Measurements from ENCODE around the gene WFDC5.

The WFDC5 gene

GRCh38 chr20:45087097-45087790 is 27.7 kb downstream of the WFDC5 start:
- Mint-ChIP-seq H3K36me3 (ENCODE audit: low read depth) (peaks cover 64% of the 10 kb centered on the region), H3K27me3 (no peaks in the 10 kb centered on the region), H3K4me1 (ENCODE audit: low read depth) (no peaks in the 10 kb centered on the region), H3K9me3 (no peaks in the 10 kb centered on the region), H3K4me3 (no peak overlapping the region), H3K27ac (no peak overlapping the region)

- Mint-ChIP-seq H3K27me3 (no peaks in the 10 kb centered on the region), H3K4me1 (ENCODE audit: low read depth) (no peaks in the 10 kb centered on the region), H3K9me3 (peaks cover 5% of the 10 kb centered on the region), H3K27ac (peak overlapping the region; percentile 42), H3K4me3 (no peak overlapping the region), H3K36me3 (ENCODE audit: low read depth) (peaks cover 74% of the 10 kb centered on the region)
These were observed 29.1 kb downstream of the WFDC5 start for GRCh38 chr20:45085867-45086266.

GRCh38 chr20:45085289-45085688 is 29.7 kb downstream of the WFDC5 start:
- Mint-ChIP-seq H3K27ac (peak overlapping the region; percentile 42), H3K36me3 (ENCODE audit: low read depth) (peaks cover 75% of the 10 kb centered on the region), H3K27me3 (no peaks in the 10 kb centered on the region), H3K4me1 (ENCODE audit: low read depth) (no peaks in the 10 kb centered on the region), H3K4me3 (no peak overlapping the region), H3K9me3 (peaks cover 7% of the 10 kb centered on the region)

GRCh38 chr20:45083127-45083526 is 31.8 kb downstream of the WFDC5 start:
- Mint-ChIP-seq H3K36me3 (ENCODE audit: low read depth) (peaks cover 93% of the 10 kb centered on the region), H3K4me1 (ENCODE audit: low read depth) (no peaks in the 10 kb centered on the region)

GRCh38 chr20:45082468-45082867 is 32.5 kb downstream of the WFDC5 start:
- Mint-ChIP-seq H3K27ac (no peak overlapping the region), H3K9me3 (peaks cover 12% of the 10 kb centered on the region), H3K4me3 (no peak overlapping the region), H3K27me3 (no peaks in the 10 kb centered on the region), H3K4me1 (ENCODE audit: low read depth) (no peaks in the 10 kb centered on the region), H3K36me3 (ENCODE audit: low read depth) (peaks cover 90% of the 10 kb centered on the region)

More at GRCh38 chr20:45083127-45083526, 31.8 kb downstream of the WFDC5 start:
- Mint-ChIP-seq H3K27me3 (no peaks in the 10 kb centered on the region), H3K27ac (no peak overlapping the region), H3K4me3 (no peak overlapping the region), H3K9me3 (peaks cover 12% of the 10 kb centered on the region)

GRCh38 chr20:45080867-45081624 is 33.9 kb downstream of the WFDC5 start:
- no peak overlapping the region for H3K27ac Mint-ChIP-seq
- no peak overlapping the region for H3K4me3 Mint-ChIP-seq
- H3K4me1 Mint-ChIP-seq (ENCODE audit: low read depth): no peaks in the 10 kb centered on the region
- no peaks in the 10 kb centered on the region for H3K27me3 Mint-ChIP-seq
- peaks cover 92% of the 10 kb centered on the region for H3K36me3 Mint-ChIP-seq (ENCODE audit: low read depth)
- peaks cover 12% of the 10 kb centered on the region for H3K9me3 Mint-ChIP-seq

- H3K36me3 Mint-ChIP-seq (ENCODE audit: low read depth): peaks cover 90% of the 10 kb centered on the region
- peaks cover 12% of the 10 kb centered on the region for H3K4me1 Mint-ChIP-seq (ENCODE audit: low read depth)
- peaks cover 12% of the 10 kb centered on the region for H3K9me3 Mint-ChIP-seq
- H3K4me3 Mint-ChIP-seq: no peak overlapping the region
- no peak overlapping the region for H3K27ac Mint-ChIP-seq
- no peaks in the 10 kb centered on the region for H3K27me3 Mint-ChIP-seq
These were observed 37.4 kb downstream of the WFDC5 start for GRCh38 chr20:45077559-45077958.

- Mint-ChIP-seq H3K27me3 (no peaks in the 10 kb centered on the region), H3K4me1 (ENCODE audit: low read depth) (peaks cover 49% of the 10 kb centered on the region), H3K9me3 (no peaks in the 10 kb centered on the region), H3K4me3 (no peak overlapping the region), H3K27ac (peak overlapping the region; percentile 53), H3K36me3 (ENCODE audit: low read depth) (peaks cover 77% of the 10 kb centered on the region)
These were observed 41.8 kb downstream of the WFDC5 start for GRCh38 chr20:45073221-45073620.

GRCh38 chr20:45072066-45072465 is 42.9 kb downstream of the WFDC5 start:
- Mint-ChIP-seq H3K4me1 (ENCODE audit: low read depth) (peaks cover 60% of the 10 kb centered on the region), H3K36me3 (ENCODE audit: low read depth) (peaks cover 81% of the 10 kb centered on the region), H3K27ac (peak overlapping the region; percentile 61), H3K27me3 (no peaks in the 10 kb centered on the region), H3K4me3 (no peak overlapping the region), H3K9me3 (no peaks in the 10 kb centered on the region)

GRCh38 chr20:45070932-45071632 is 43.9 kb downstream of the WFDC5 start:
- Mint-ChIP-seq H3K4me3 (no peak overlapping the region), H3K27me3 (no peaks in the 10 kb centered on the region), H3K27ac (peak overlapping the region; percentile 70), H3K4me1 (ENCODE audit: low read depth) (peaks cover 68% of the 10 kb centered on the region), H3K36me3 (ENCODE audit: low read depth) (peaks cover 81% of the 10 kb centered on the region), H3K9me3 (no peaks in the 10 kb centered on the region)

GRCh38 chr20:45069261-45069660 is 45.7 kb downstream of the WFDC5 start:
- Mint-ChIP-seq H3K27ac (peak overlapping the region; percentile 56), H3K4me1 (ENCODE audit: low read depth) (peaks cover 85% of the 10 kb centered on the region), H3K9me3 (no peaks in the 10 kb centered on the region), H3K4me3 (no peak overlapping the region), H3K27me3 (no peaks in the 10 kb centered on the region), H3K36me3 (ENCODE audit: low read depth) (peaks cover 82% of the 10 kb centered on the region)

- Mint-ChIP-seq H3K27ac (no peak overlapping the region), H3K36me3 (ENCODE audit: low read depth) (peaks cover 79% of the 10 kb centered on the region), H3K27me3 (no peaks in the 10 kb centered on the region), H3K9me3 (no peaks in the 10 kb centered on the region), H3K4me1 (ENCODE audit: low read depth) (peaks cover 84% of the 10 kb centered on the region), H3K4me3 (no peak overlapping the region)
These were observed 47.4 kb downstream of the WFDC5 start for GRCh38 chr20:45067558-45067957.

- Mint-ChIP-seq H3K27me3 (no peaks in the 10 kb centered on the region), H3K36me3 (ENCODE audit: low read depth) (peaks cover 84% of the 10 kb centered on the region), H3K9me3 (no peaks in the 10 kb centered on the region), H3K4me1 (ENCODE audit: low read depth) (peaks cover 83% of the 10 kb centered on the region), H3K4me3 (no peak overlapping the region), H3K27ac (peak overlapping the region; percentile 39)
These were observed 47.9 kb downstream of the WFDC5 start for GRCh38 chr20:45067087-45067486.

- H3K9me3 Mint-ChIP-seq: no peaks in the 10 kb centered on the region
- H3K27me3 Mint-ChIP-seq: no peaks in the 10 kb centered on the region
- peaks cover 84% of the 10 kb centered on the region for H3K4me1 Mint-ChIP-seq (ENCODE audit: low read depth)
- no peak overlapping the region for H3K4me3 Mint-ChIP-seq
- no peak overlapping the region for H3K27ac Mint-ChIP-seq
- peaks cover 86% of the 10 kb centered on the region for H3K36me3 Mint-ChIP-seq (ENCODE audit: low read depth)
These were observed 48.6 kb downstream of the WFDC5 start for GRCh38 chr20:45066372-45066771.

- Mint-ChIP-seq H3K9me3 (no peaks in the 10 kb centered on the region), H3K27ac (peak overlapping the region; percentile 71), H3K4me1 (ENCODE audit: low read depth) (peaks cover 87% of the 10 kb centered on the region), H3K36me3 (ENCODE audit: low read depth) (peaks cover 85% of the 10 kb centered on the region), H3K4me3 (no peak overlapping the region), H3K27me3 (no peaks in the 10 kb centered on the region)
These were observed 50.2 kb downstream of the WFDC5 start for GRCh38 chr20:45064812-45065211.
